ENCODE measurements around the gene ARL15.

GRCh38 chr5:53962306-53962705 lies 348.1 kb downstream of the ARL15 start:
- TF ChIP-seq EZH2phosphoT487 (IDR thresholded peaks at IDR 0.05; ENCODE audit: borderline replicate concordance), result no peak
- no peak for TF ChIP-seq CTCF (conservative IDR thresholded peaks at IDR 0.05; ENCODE audit: low read length)

Data from Loucy (cell line).